A549 (cell line): Measurements from ENCODE around the gene GUCA2B. TPM values are rescaled to one million over a fixed set of nuclear protein-coding genes. Genes with fewer than 3 reads are reported as not detected.

ENCODE experiments used
- ATAC-seq, 2 experiments: fragments of 200-7000 bp in 1 of 2; fragments of >200 bp in 1 of 2; cut with Nextera tagmentation in 1 of 2; cut with Tn5 transposase in 1 of 2; 3 replicates each; pipeline versions ENCODE4 v1.8.0 to v1.9.1; 2018 to 2020; ENCODE audit warnings: mild to moderate bottlenecking in 1 of 2, moderate library complexity in 1 of 2
- CTCF ChIA-PET: fragments of 300-600 bp; sonication (Branson Sonifier 250); formaldehyde crosslinking; extraction: SDS; loops from one replicate; lab custom pipeline; 2021; ENCODE audit warnings: antibody characterized with exemption, inconsistent platforms; lab: Yijun Ruan, JAX
- POLR2A ChIA-PET: fragments of 350-600 bp; formaldehyde crosslinking; extraction: SDS; loops from one replicate; lab custom pipeline; 2021; ENCODE audit warnings: antibody characterized with exemption, inconsistent platforms; lab: Yijun Ruan, JAX
- DNase-seq, 2 experiments: peaks; one replicate each; pipeline versions ENCODE4 v3.0.0 to v3.0.0-alpha.2; 2011 to 2016; ENCODE audit warnings: low read depth in 1 of 2, low spot score in 1 of 2
- FAIRE-seq: peaks from 2 replicates; lab custom pipeline; 2011; peaks lifted over from hg19 to GRCh38; lab: Jason Lieb, UNC
- H3K27ac ChIP-seq, 2 experiments: fragments of >200 bp; sonication (Bioruptor Twin); formaldehyde crosslinking; 3 replicates each; pipeline ENCODE4 v1.5.1; 2016 to 2017
- H3K4me1 ChIP-seq: fragments of >200 bp; sonication (Bioruptor Twin); formaldehyde crosslinking; 3 replicates; pipeline ENCODE4 v1.6.1; 2016
- H3K4me2 ChIP-seq: fragments of >200 bp; sonication (Bioruptor Twin); formaldehyde crosslinking; 3 replicates; pipeline ENCODE4 v1.6.1; 2016
- H3K4me3 ChIP-seq: fragments of >200 bp; sonication (Bioruptor Twin); formaldehyde crosslinking; 3 replicates; pipeline ENCODE4 v1.5.1; 2016
- H3K9me3 ChIP-seq: fragments of >200 bp; sonication (Bioruptor Twin); formaldehyde crosslinking; 3 replicates; pipeline ENCODE4 v1.6.1; 2016
- BCL3 ChIP-seq: fragments of >200 bp; sonication (Bioruptor Twin); formaldehyde crosslinking; IDR thresholded peaks from 3 replicates; pipeline ENCODE4 v1.6.1; 2016
- CBX8 ChIP-seq: fragments of 200-600 bp; sonication (generic); IDR thresholded peaks from 2 replicates; pipeline ENCODE4 v1.6.1; 2016
- E2F6 ChIP-seq: IDR thresholded peaks from 2 replicates; pipeline ENCODE4 v1.6.1; 2012; ENCODE audit warnings: low read depth, borderline replicate concordance
- EHMT2 ChIP-seq: fragments of 200-600 bp; sonication (generic); IDR thresholded peaks from 2 replicates; pipeline ENCODE4 v1.6.1; 2016; ENCODE audit warnings: antibody characterized with exemption, low read depth, mild to moderate bottlenecking, moderate library complexity
- ELK1 ChIP-seq: fragments of 150-350 bp; IDR thresholded peaks from 2 replicates; pipeline ENCODE4 v1.6.1; 2014; ENCODE audit warnings: low read depth, mild to moderate bottlenecking, low read length
- GATA3 ChIP-seq: IDR thresholded peaks from 2 replicates; pipeline ENCODE4 v1.6.1; 2012; ENCODE audit warnings: borderline replicate concordance
- HEYL ChIP-seq: fragments of 250-450 bp; sonication (Bioruptor Pico); IDR thresholded peaks from 2 replicates; pipeline ENCODE4 v1.8.0; 2021; ENCODE audit warnings: mild to moderate bottlenecking, moderate library complexity
- HOXA7 ChIP-seq: fragments of 250-450 bp; sonication (Bioruptor Pico); IDR thresholded peaks from 2 replicates; pipeline ENCODE4 v1.5.0; 2020; ENCODE audit warnings: mild to moderate bottlenecking, moderate library complexity
- JUNB ChIP-seq: fragments of >200 bp; sonication (Bioruptor Twin); formaldehyde crosslinking; IDR thresholded peaks from 2 replicates; pipeline ENCODE4 v1.6.1; 2016
- MYC ChIP-seq: IDR thresholded peaks from 2 replicates; pipeline ENCODE4 v1.6.1; 2012; ENCODE audit warnings: mild to moderate bottlenecking, inconsistent platforms, low read length, improper control_type of control experiment, borderline replicate concordance
- NFE2L2 ChIP-seq: fragments of 150-350 bp; conservative IDR thresholded peaks from 2 replicates; pipeline ENCODE4 v1.6.1; 2014; ENCODE audit warnings: low read length
- NPAS2 ChIP-seq: fragments of 250-450 bp; sonication (Bioruptor Pico); IDR thresholded peaks from 2 replicates; pipeline ENCODE4 v1.8.0; 2022; ENCODE audit warnings: mild to moderate bottlenecking, moderate library complexity, borderline replicate concordance
- PBX3 ChIP-seq: IDR thresholded peaks from 2 replicates; pipeline ENCODE4 v1.6.1; 2012
- POLR2AphosphoS2 ChIP-seq: conservative IDR thresholded peaks from 2 replicates; pipeline ENCODE4 v1.6.1; 2012; ENCODE audit warnings: low read length, improper control_type of control experiment, inconsistent platforms
- RAD21 ChIP-seq, 2 experiments: fragments of >200 bp in 1 of 2; sonication (Bioruptor Twin) in 1 of 2; formaldehyde crosslinking in 1 of 2; IDR thresholded peaks in 1 of 2; conservative IDR thresholded peaks in 1 of 2; 2 replicates in 1 of 2; 3 replicates in 1 of 2; pipeline ENCODE4 v1.6.1; 2012 to 2018; ENCODE audit warnings: inconsistent platforms in 1 of 2
- RARB ChIP-seq: fragments of 250-450 bp; sonication (Bioruptor Pico); IDR thresholded peaks from 2 replicates; pipeline ENCODE4 v1.8.0; 2021; ENCODE audit warnings: mild to moderate bottlenecking, moderate library complexity
- RFX5 ChIP-seq: fragments of 450-650 bp; IDR thresholded peaks from 2 replicates; pipeline ENCODE4 v1.7.1; 2014; ENCODE audit warnings: antibody characterized with exemption, mild to moderate bottlenecking, moderate library complexity
- SMC3 ChIP-seq: fragments of >200 bp; sonication (Bioruptor Twin); formaldehyde crosslinking; IDR thresholded peaks from 3 replicates; pipeline ENCODE4 v1.6.1; 2018; ENCODE audit warnings: inconsistent platforms
- SREBF2 ChIP-seq: fragments of 450-650 bp; IDR thresholded peaks from 2 replicates; pipeline ENCODE4 v1.6.1; 2014; ENCODE audit warnings: mild to moderate bottlenecking, moderate library complexity
- ZFP36 ChIP-seq: fragments of 450-650 bp; IDR thresholded peaks from 2 replicates; pipeline ENCODE4 v1.6.1; 2014; ENCODE audit warnings: borderline replicate concordance; ENCODE audit not compliant: partially characterized antibody
- ZSCAN20 ChIP-seq: fragments of 250-450 bp; sonication (Bioruptor Pico); IDR thresholded peaks from 2 replicates; pipeline ENCODE4 v1.8.0; 2022; ENCODE audit warnings: mild to moderate bottlenecking, moderate library complexity
- WGBS: methylation state at CpG from one replicate; pipeline ENCODE4 v1.1.6; 2017; ENCODE audit errors: missing lambda C conversion rate; 5-methylcytosine and 5-hydroxymethylcytosine counted together
- polyA plus RNA-seq, 4 experiments: library from polyadenylated mRNA; depleted of rRNA in 3 of 4; stranded (reverse); fragments of >200 nt; fragmentation: RNase III in 1 of 4; extraction: RNeasy Plus Mini Kit Qiagen cat#74134 plus additional on column Dnase treatment in 1 of 4; gene quantifications; 2 replicates in 3 of 4; 3 replicates in 1 of 4; pipeline ENCODE4 v1.2.3, GENCODE V29; 2011 to 2017
- TF ChIP-seq, protein P1 (sequence below): fragments of >200 bp; sonication (Bioruptor Twin); formaldehyde crosslinking; IDR thresholded peaks from 3 replicates; pipeline ENCODE4 v1.5.1; 2016
- TF ChIP-seq, protein P2 (sequence below): fragments of 250-450 bp; sonication (Bioruptor Pico); IDR thresholded peaks from 2 replicates; pipeline ENCODE4 v1.5.0; 2020; ENCODE audit warnings: low read depth, mild to moderate bottlenecking, moderate library complexity

Gene GUCA2B
- polyA plus RNA-seq, 2 of the 4 experiments (the other 2 are of a cell fraction) = 0.17 TPM; not detected in 1

GRCh38 chr1:42135426-42135825 lies 17.8 kb upstream of the GUCA2B start:
- WGBS = 24% methylated on average over 3 of the region's 3 CpGs
- TF ChIP-seq SREBF2 = no peak
- TF ChIP-seq NFE2L2 = no peak
- no peak for TF ChIP-seq POLR2AphosphoS2
- no peak for TF ChIP-seq PBX3
- TF ChIP-seq RFX5 = no peak
- TF ChIP-seq MYC = no peak
- TF ChIP-seq EHMT2 = no peak
- TF ChIP-seq RARB = no peak
- no peak for TF ChIP-seq HOXA7 (CRISPR knock-in tag)
- TF ChIP-seq, protein P1, sequence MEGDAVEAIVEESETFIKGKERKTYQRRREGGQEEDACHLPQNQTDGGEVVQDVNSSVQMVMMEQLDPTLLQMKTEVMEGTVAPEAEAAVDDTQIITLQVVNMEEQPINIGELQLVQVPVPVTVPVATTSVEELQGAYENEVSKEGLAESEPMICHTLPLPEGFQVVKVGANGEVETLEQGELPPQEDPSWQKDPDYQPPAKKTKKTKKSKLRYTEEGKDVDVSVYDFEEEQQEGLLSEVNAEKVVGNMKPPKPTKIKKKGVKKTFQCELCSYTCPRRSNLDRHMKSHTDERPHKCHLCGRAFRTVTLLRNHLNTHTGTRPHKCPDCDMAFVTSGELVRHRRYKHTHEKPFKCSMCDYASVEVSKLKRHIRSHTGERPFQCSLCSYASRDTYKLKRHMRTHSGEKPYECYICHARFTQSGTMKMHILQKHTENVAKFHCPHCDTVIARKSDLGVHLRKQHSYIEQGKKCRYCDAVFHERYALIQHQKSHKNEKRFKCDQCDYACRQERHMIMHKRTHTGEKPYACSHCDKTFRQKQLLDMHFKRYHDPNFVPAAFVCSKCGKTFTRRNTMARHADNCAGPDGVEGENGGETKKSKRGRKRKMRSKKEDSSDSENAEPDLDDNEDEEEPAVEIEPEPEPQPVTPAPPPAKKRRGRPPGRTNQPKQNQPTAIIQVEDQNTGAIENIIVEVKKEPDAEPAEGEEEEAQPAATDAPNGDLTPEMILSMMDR = no peak
- no peak for TF ChIP-seq ELK1
- no peak for TF ChIP-seq E2F6
- no peak for TF ChIP-seq JUNB
- TF ChIP-seq RAD21 (conservative IDR thresholded peaks at IDR 0.05 in 1 of 2, IDR thresholded peaks at IDR 0.05 in 1 of 2) = no peak
- no peak for TF ChIP-seq BCL3
- TF ChIP-seq GATA3 = no peak
- TF ChIP-seq CBX8 = no peak
- no peak for TF ChIP-seq ZFP36
- TF ChIP-seq ZSCAN20 (CRISPR knock-in tag) = no peak
- TF ChIP-seq, protein P2, sequence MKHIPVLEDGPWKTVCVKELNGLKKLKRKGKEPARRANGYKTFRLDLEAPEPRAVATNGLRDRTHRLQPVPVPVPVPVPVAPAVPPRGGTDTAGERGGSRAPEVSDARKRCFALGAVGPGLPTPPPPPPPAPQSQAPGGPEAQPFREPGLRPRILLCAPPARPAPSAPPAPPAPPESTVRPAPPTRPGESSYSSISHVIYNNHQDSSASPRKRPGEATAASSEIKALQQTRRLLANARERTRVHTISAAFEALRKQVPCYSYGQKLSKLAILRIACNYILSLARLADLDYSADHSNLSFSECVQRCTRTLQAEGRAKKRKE = no peak
- no peak for FAIRE-seq
- no peak overlapping the region for H3K4me2 ChIP-seq
- no peak for ATAC-seq
- no peaks in the 10 kb centered on the region for H3K4me1 ChIP-seq
- DNase-seq = no peak
- ChIA-PET POLR2A (no interaction called here), CTCF (interaction anchor here (0.6 to 1.1 kb wide), 2 partner anchors 15 to 294 kb away, joined by 3 to 4 read pairs; no protein-coding TSS in a partner anchor)
- H3K27ac ChIP-seq = no peak overlapping the region
- no peaks in the 10 kb centered on the region for H3K9me3 ChIP-seq
- no peak overlapping the region for H3K4me3 ChIP-seq

GRCh38 chr1:42136466-42136865 lies 16.7 kb upstream of the GUCA2B start:
- no peak for DNase-seq
- TF ChIP-seq SMC3 (no peak), HEYL (CRISPR knock-in tag) (no peak), NPAS2 (CRISPR knock-in tag) (no peak), GATA3 (no peak), RFX5 (no peak)
- TF ChIP-seq, all 56 proteins: peak for 0
- no peak overlapping the region for H3K4me3 ChIP-seq
- no peak for ATAC-seq
- H3K9me3 ChIP-seq = no peaks in the 10 kb centered on the region
- H3K4me1 ChIP-seq = no peaks in the 10 kb centered on the region
- no peak overlapping the region for H3K4me2 ChIP-seq
- POLR2A ChIA-PET = no interaction called here
- FAIRE-seq = no peak
- CTCF ChIA-PET = no interaction called here
- no peak overlapping the region for H3K27ac ChIP-seq
